Esophagus muscularis mucosa (tissue), 3 donors: Measurements from ENCODE around the gene CRYBG1.

Source experiments
- CTCF ChIP-seq, 3 experiments: fragments of 200-600 bp in 2 of 3; fragments of 450-650 bp in 1 of 3; sonication (generic) in 2 of 3; IDR thresholded peaks; one replicate each; pipeline ENCODE4 v1.5.1; 2017 to 2019; ENCODE audit warnings: antibody characterized with exemption in 3 of 3, mild to moderate bottlenecking in 2 of 3, moderate library complexity in 1 of 3
- POLR2A ChIP-seq: fragments of 450-650 bp; IDR thresholded peaks from one replicate; pipeline ENCODE4 v1.6.1; 2017; ENCODE audit warnings: antibody characterized with exemption, moderate library complexity, mild to moderate bottlenecking, low read depth
- POLR2AphosphoS5 ChIP-seq, 2 donors: sonication (generic); formaldehyde crosslinking; IDR thresholded peaks; one replicate each; pipeline ENCODE4 v1.6.1; 2017; ENCODE audit warnings: antibody characterized with exemption in 2 of 2

GRCh38 chr6:106445508-106445878, 85.0 kb downstream of the CRYBG1 start:
- no peak for TF ChIP-seq CTCF (IDR thresholded peaks at IDR 0.05)
- no peak for TF ChIP-seq POLR2AphosphoS5 (IDR thresholded peaks at IDR 0.05)
- no peak for TF ChIP-seq POLR2A
